ENCODE measurements around the gene ZCCHC2.

GRCh38 chr18:62493033-62493862 lies 29.6 kb upstream of the ZCCHC2 start:
- TF ChIP-seq FOXP1 (IDR thresholded peaks at IDR 0.05) (no peak), FOXP1 (CRISPR knock-in tag; IDR thresholded peaks at IDR 0.05) (no peak), TFDP2 (CRISPR knock-in tag; IDR thresholded peaks at IDR 0.05) (no peak), CTCF (CRISPR knock-in tag; IDR thresholded peaks at IDR 0.05) (no peak), PHF5A (CRISPR knock-in tag; IDR thresholded peaks at IDR 0.05; ENCODE audit: low read depth, unreplicated experiment) (no peak)
